ENCODE data around the gene PDE6B.

GRCh38 chr4:592825-593520, 32.4 kb upstream of the PDE6B start:
- TF ChIP-seq POLR2A (IDR thresholded peaks at IDR 0.05) (no peak), CTCF (IDR thresholded peaks at IDR 0.05 in 4 of 5, conservative IDR thresholded peaks at IDR 0.05 in 1 of 5) (no peak)

Data from gastrocnemius medialis (tissue), 4 donors.